ENCODE measurements around the gene ARMC7.
A peak's percentile ranks its signal among the peaks of the same experiment; 100 is the strongest.
"Not testable (repeated sequence)": the region's sequence is repeated elsewhere in the genome, so short reads cannot be mapped to it uniquely, and the experiment has no call there.

Gene ARMC7

GRCh38 chr17:75102385-75102821 lies 7.4 kb upstream of the ARMC7 start:
- no peak for DNase-seq

GRCh38 chr17:75103601-75104554 lies 5.9 kb upstream of the ARMC7 start:
- DNase-seq: no peak

- DNase-seq: peak; percentile 50
Measured at GRCh38 chr17:75105126-75106080, 4.4 kb upstream of the ARMC7 start.

- DNase-seq: no peak
Measured at GRCh38 chr17:75108193-75108592, 1.6 kb upstream of the ARMC7 start.

- DNase-seq: no peak
Measured at GRCh38 chr17:75109046-75109406, 743 bp upstream of the ARMC7 start.

GRCh38 chr17:75110234-75110937 lies 617 bp downstream of the ARMC7 start:
- DNase-seq: no peak

- no peak for DNase-seq
Measured at GRCh38 chr17:75111777-75112335, 2.1 kb downstream of the ARMC7 start.

GRCh38 chr17:75113798-75114551 lies 4.2 kb downstream of the ARMC7 start:
- DNase-seq: peak; percentile 93

GRCh38 chr17:75114552-75115314 lies 5.0 kb downstream of the ARMC7 start:
- DNase-seq: no peak

- DNase-seq: no peak
Measured at GRCh38 chr17:75115555-75115954, 5.8 kb downstream of the ARMC7 start.

GRCh38 chr17:75116737-75117136 lies 7.0 kb downstream of the ARMC7 start:
- no peak for DNase-seq

GRCh38 chr17:75118307-75118706 lies 8.5 kb downstream of the ARMC7 start:
- DNase-seq: no peak

- DNase-seq: peak; percentile 80
Measured at GRCh38 chr17:75124041-75124818, 14.5 kb downstream of the ARMC7 start.

- no peak for DNase-seq
Measured at GRCh38 chr17:75124819-75125162, 15.0 kb downstream of the ARMC7 start.

GRCh38 chr17:75125984-75126383 lies 16.2 kb downstream of the ARMC7 start:
- no peak for DNase-seq

- no peak for DNase-seq
Measured at GRCh38 chr17:75126954-75127353, 17.2 kb downstream of the ARMC7 start.

- DNase-seq: not testable (repeated sequence)
Measured at GRCh38 chr17:75127936-75128335, 18.2 kb downstream of the ARMC7 start.

- DNase-seq: no peak
Measured at GRCh38 chr17:75128694-75129505, 19.1 kb downstream of the ARMC7 start.

- DNase-seq: no peak
Measured at GRCh38 chr17:75129576-75129975, 19.8 kb downstream of the ARMC7 start.

Measured in stimulated activated CD4-positive, alpha-beta T cell treated with anti-CD3 and anti-CD28 coated beads, Interleukin-15, amount 100 ng/mL, for 24 hours (primary cell).